Prostate gland (tissue), 2 donors: ENCODE data around the gene PSEN1. TPM values are rescaled to one million over a fixed set of nuclear protein-coding genes. Genes with fewer than 3 reads are reported as not detected.

Experiments used
- DNase-seq: peaks from one replicate; pipeline ENCODE4 v3.0.0-alpha.2; 2019; ENCODE audit warnings: low spot score
- H3K27ac ChIP-seq, 2 donors: fragments of 200-600 bp; sonication (generic); 2 replicates each; pipeline ENCODE4 v1.5.1; 2017 to 2019
- H3K27me3 ChIP-seq: fragments of 200-600 bp; sonication (generic); replicated peaks from 2 replicates; pipeline ENCODE4 v1.5.1; 2019; ENCODE audit not compliant: insufficient read depth
- H3K36me3 ChIP-seq, 2 donors: fragments of 200-600 bp; sonication (generic); 1 replicate in 1 of 2; 2 replicates in 1 of 2; pipeline versions ENCODE4 v1.5.1 to v1.8.1; 2017 to 2019
- H3K4me1 ChIP-seq: fragments of 200-600 bp; sonication (generic); replicated peaks from 2 replicates; pipeline ENCODE4 v1.5.1; 2019
- H3K4me3 ChIP-seq, 2 donors: fragments of 200-600 bp; sonication (generic); 2 replicates each; pipeline ENCODE4 v1.5.1; 2017 to 2019
- H3K9me3 ChIP-seq: fragments of 200-600 bp; sonication (generic); 2 replicates; pipeline ENCODE4 v1.5.1; 2017
- CTCF ChIP-seq, 4 experiments: fragments of 200-600 bp in 2 of 4; fragments of 450-650 bp in 2 of 4; sonication (generic) in 2 of 4; IDR thresholded peaks; 1 replicate in 3 of 4; 2 replicates in 1 of 4; pipeline ENCODE4 v1.5.1; 2016 to 2019; ENCODE audit warnings: antibody characterized with exemption in 4 of 4, mild to moderate bottlenecking in 2 of 4, moderate library complexity in 2 of 4
- POLR2A ChIP-seq: fragments of 450-650 bp; IDR thresholded peaks from one replicate; pipeline ENCODE4 v1.6.1; 2016; ENCODE audit warnings: antibody characterized with exemption, mild to moderate bottlenecking
- POLR2AphosphoS5 ChIP-seq: sonication (generic); formaldehyde crosslinking; IDR thresholded peaks from one replicate; pipeline ENCODE4 v1.6.1; 2017; ENCODE audit warnings: antibody characterized with exemption
- WGBS: methylation state at CpG from one replicate; pipeline ENCODE4 v1.1.5; 2018; 5-methylcytosine and 5-hydroxymethylcytosine counted together
- intact Hi-C: fragments of 100-400 bp; cut with DNase I; formaldehyde crosslinking; loops from one replicate; pipeline ENCODE4 v1.14.2; 2022
- total RNA-seq, 2 donors: library from RNA; depleted of rRNA; stranded (reverse); fragments of >200 nt; gene quantifications; one replicate each; pipeline ENCODE4 v1.1.0, GENCODE V29; 2016

Gene PSEN1
- total RNA-seq, 2 donors from 2014 or later: 46.3 to 61.9 TPM

- intact Hi-C loops: no loop called here
- Histone ChIP-seq H3K27ac (no peak overlapping the region), H3K4me3 (peak overlapping the region; percentile 29 to 39), H3K27me3 (no peaks in the 10 kb centered on the region), H3K4me1 (no peaks in the 10 kb centered on the region), H3K9me3 (no peaks in the 10 kb centered on the region), H3K36me3 (no peaks in the 10 kb centered on the region)
- TF ChIP-seq POLR2A (no peak), CTCF (IDR thresholded peaks at IDR 0.05) (no peak), POLR2AphosphoS5 (no peak)
- 19% methylated on average over 50 of the region's 64 CpGs for WGBS
- no peak for DNase-seq
Observed at GRCh38 chr14:73245480-73246325, 109.4 kb downstream of the PSEN1 start.

- H3K4me1 ChIP-seq: no peaks in the 10 kb centered on the region
- H3K9me3 ChIP-seq: no peaks in the 10 kb centered on the region
- no peak for DNase-seq
- 69% methylated on average over 18 of the region's 18 CpGs for WGBS
- H3K27me3 ChIP-seq: no peaks in the 10 kb centered on the region
- H3K36me3 ChIP-seq: no peaks in the 10 kb centered on the region
- intact Hi-C loops: no loop called here
- peak overlapping the region in 1 of 2 donors; percentile 29 for H3K4me3 ChIP-seq
- no peak for TF ChIP-seq POLR2A
- no peak for TF ChIP-seq CTCF (IDR thresholded peaks at IDR 0.05)
- no peak for TF ChIP-seq POLR2AphosphoS5
- H3K27ac ChIP-seq: no peak overlapping the region
Observed at GRCh38 chr14:73246387-73247150, 110.3 kb downstream of the PSEN1 start.

- TF ChIP-seq POLR2AphosphoS5 (no peak), CTCF (IDR thresholded peaks at IDR 0.05) (no peak), POLR2A (no peak)
- no peaks in the 10 kb centered on the region for H3K27me3 ChIP-seq
- no peaks in the 10 kb centered on the region for H3K4me1 ChIP-seq
- no peaks in the 10 kb centered on the region for H3K36me3 ChIP-seq
- intact Hi-C loops: no loop called here
- H3K9me3 ChIP-seq: no peaks in the 10 kb centered on the region
- no peak for DNase-seq
- H3K4me3 ChIP-seq: no peak overlapping the region
- no peak overlapping the region for H3K27ac ChIP-seq
- 60% methylated on average over 7 of the region's 9 CpGs for WGBS
Observed at GRCh38 chr14:73248108-73248868, 112.0 kb downstream of the PSEN1 start.

GRCh38 chr14:73249108-73249507 is 112.8 kb downstream of the PSEN1 start:
- whole genome bisulfite sequencing: 95% methylated on average over 1 of the region's 1 CpG
- no peaks in the 10 kb centered on the region for H3K36me3 ChIP-seq
- no peak overlapping the region for H3K27ac ChIP-seq
- H3K4me1 ChIP-seq: no peaks in the 10 kb centered on the region
- intact Hi-C loops: no loop called here
- no peak for DNase-seq
- TF ChIP-seq CTCF (IDR thresholded peaks at IDR 0.05) (no peak), POLR2A (no peak), POLR2AphosphoS5 (no peak)
- no peak overlapping the region for H3K4me3 ChIP-seq
- H3K27me3 ChIP-seq: no peaks in the 10 kb centered on the region
- H3K9me3 ChIP-seq: no peaks in the 10 kb centered on the region
